ENCODE data around the gene ELANE.

The ELANE gene

GRCh38 chr19:811506-812048, 40.5 kb upstream of the ELANE start:
- H3K36me3 ChIP-seq (ENCODE audit: insufficient read depth, low read length), result peaks cover 68% of the 10 kb centered on the region
- no peaks in the 10 kb centered on the region for H3K79me2 ChIP-seq (ENCODE audit: insufficient read depth, low read length)
- H2AFZ ChIP-seq (ENCODE audit: low read length), result no peak overlapping the region
- H3F3A ChIP-seq (ENCODE audit: insufficient read depth, low read length), result peaks cover 3% of the 10 kb centered on the region; the same call in 1 of the 2 replicates
- no peak overlapping the region for H3K27ac ChIP-seq (ENCODE audit: low read depth, low read length, poor library complexity, severe bottlenecking)
- H3K4me2 ChIP-seq (ENCODE audit: low read length), result no peak overlapping the region
- H3K9ac ChIP-seq (ENCODE audit: low read length), result no peak overlapping the region
- H4K20me1 ChIP-seq (ENCODE audit: insufficient read depth, low read length), result no peaks in the 10 kb centered on the region
- no peak overlapping the region for H3K4me3 ChIP-seq (ENCODE audit: low read depth, low read length, poor library complexity, severe bottlenecking)
- H3K4me1 ChIP-seq (ENCODE audit: insufficient read depth, low read length, severe bottlenecking), result no peaks in the 10 kb centered on the region
- no peaks in the 10 kb centered on the region for H3K27me3 ChIP-seq (ENCODE audit: insufficient read depth, low read length)
- no peak for TF ChIP-seq EZH2 (IDR thresholded peaks at IDR 0.05; ENCODE audit: borderline replicate concordance, low read length)
- no peak for TF ChIP-seq CTCF (IDR thresholded peaks at IDR 0.05; ENCODE audit: low read length)
- no peaks in the 10 kb centered on the region for H3K9me2 ChIP-seq (ENCODE audit: low read depth, low read length)
- H3K9me3 ChIP-seq (ENCODE audit: low read length), result no peaks in the 10 kb centered on the region

- Histone ChIP-seq H3K4me3 (ENCODE audit: low read depth, low read length, poor library complexity, severe bottlenecking) (no peak overlapping the region), H3K4me2 (ENCODE audit: low read length) (no peak overlapping the region), H3K27me3 (ENCODE audit: insufficient read depth, low read length) (no peaks in the 10 kb centered on the region), H3K4me1 (ENCODE audit: insufficient read depth, low read length, severe bottlenecking) (no peaks in the 10 kb centered on the region), H3K79me2 (ENCODE audit: insufficient read depth, low read length) (no peaks in the 10 kb centered on the region), H2AFZ (ENCODE audit: low read length) (no peak overlapping the region), H3K9me2 (ENCODE audit: low read depth, low read length) (no peaks in the 10 kb centered on the region), H3K9me3 (ENCODE audit: low read length) (no peaks in the 10 kb centered on the region), H3K9ac (ENCODE audit: low read length) (no peak overlapping the region), H3F3A (ENCODE audit: insufficient read depth, low read length) (peaks cover 3% of the 10 kb centered on the region; the same call in 1 of the 2 replicates), H4K20me1 (ENCODE audit: insufficient read depth, low read length) (no peaks in the 10 kb centered on the region), H3K36me3 (ENCODE audit: insufficient read depth, low read length) (peaks cover 62% of the 10 kb centered on the region), H3K27ac (ENCODE audit: low read depth, low read length, poor library complexity, severe bottlenecking) (no peak overlapping the region)
- TF ChIP-seq EZH2 (IDR thresholded peaks at IDR 0.05; ENCODE audit: borderline replicate concordance, low read length), result no peak
- TF ChIP-seq CTCF (IDR thresholded peaks at IDR 0.05; ENCODE audit: low read length), result no peak
Measured at GRCh38 chr19:812049-812746, 39.9 kb upstream of the ELANE start.

- H3K4me1 ChIP-seq (ENCODE audit: insufficient read depth, low read length, severe bottlenecking), result no peaks in the 10 kb centered on the region
- no peaks in the 10 kb centered on the region for H3K27me3 ChIP-seq (ENCODE audit: insufficient read depth, low read length)
- no peaks in the 10 kb centered on the region for H3K79me2 ChIP-seq (ENCODE audit: insufficient read depth, low read length)
- no peaks in the 10 kb centered on the region for H4K20me1 ChIP-seq (ENCODE audit: insufficient read depth, low read length)
- H3K4me2 ChIP-seq (ENCODE audit: low read length), result no peak overlapping the region
- no peak overlapping the region for H3K9ac ChIP-seq (ENCODE audit: low read length)
- H3F3A ChIP-seq (ENCODE audit: insufficient read depth, low read length), result peaks cover 3% of the 10 kb centered on the region; the same call in 1 of the 2 replicates
- H2AFZ ChIP-seq (ENCODE audit: low read length), result no peak overlapping the region
- no peaks in the 10 kb centered on the region for H3K9me3 ChIP-seq (ENCODE audit: low read length)
- peaks cover 56% of the 10 kb centered on the region for H3K36me3 ChIP-seq (ENCODE audit: insufficient read depth, low read length)
- H3K4me3 ChIP-seq (ENCODE audit: low read depth, low read length, poor library complexity, severe bottlenecking), result no peak overlapping the region
- H3K27ac ChIP-seq (ENCODE audit: low read depth, low read length, poor library complexity, severe bottlenecking), result no peak overlapping the region
- TF ChIP-seq CTCF (IDR thresholded peaks at IDR 0.05; ENCODE audit: low read length), result no peak
- no peaks in the 10 kb centered on the region for H3K9me2 ChIP-seq (ENCODE audit: low read depth, low read length)
Measured at GRCh38 chr19:812747-813218, 39.3 kb upstream of the ELANE start.
